ENCODE measurements around the gene RUFY4.

DNA sequence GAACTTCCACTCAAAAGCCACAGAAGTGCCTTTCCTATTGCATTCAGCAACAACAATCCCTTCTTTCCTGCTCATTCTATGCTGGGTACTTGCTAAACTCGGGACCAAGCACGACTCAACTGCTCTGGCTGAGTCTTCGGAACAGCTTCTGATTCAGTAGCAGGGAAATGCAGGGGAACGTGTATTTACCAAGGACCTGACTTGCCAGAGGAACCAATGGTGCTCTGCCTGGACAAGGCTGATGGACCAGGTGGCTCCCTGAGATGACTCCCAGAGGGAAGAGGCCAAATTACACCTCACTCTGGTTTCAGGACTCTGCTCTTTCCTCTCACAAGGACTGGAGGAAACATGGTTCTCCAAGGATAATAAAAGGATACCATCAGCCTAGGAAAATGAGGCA is 69.0 kb downstream of the RUFY4 start:
- TF ChIP-seq CTCF (conservative IDR thresholded peaks at IDR 0.05; ENCODE audit: low read length) (no peak), EZH2phosphoT487 (IDR thresholded peaks at IDR 0.05; ENCODE audit: borderline replicate concordance, low read depth, low read length) (no peak)

All from OCI-LY7 (cell line).